ENCODE measurements around the gene SLC22A23.

DNA sequence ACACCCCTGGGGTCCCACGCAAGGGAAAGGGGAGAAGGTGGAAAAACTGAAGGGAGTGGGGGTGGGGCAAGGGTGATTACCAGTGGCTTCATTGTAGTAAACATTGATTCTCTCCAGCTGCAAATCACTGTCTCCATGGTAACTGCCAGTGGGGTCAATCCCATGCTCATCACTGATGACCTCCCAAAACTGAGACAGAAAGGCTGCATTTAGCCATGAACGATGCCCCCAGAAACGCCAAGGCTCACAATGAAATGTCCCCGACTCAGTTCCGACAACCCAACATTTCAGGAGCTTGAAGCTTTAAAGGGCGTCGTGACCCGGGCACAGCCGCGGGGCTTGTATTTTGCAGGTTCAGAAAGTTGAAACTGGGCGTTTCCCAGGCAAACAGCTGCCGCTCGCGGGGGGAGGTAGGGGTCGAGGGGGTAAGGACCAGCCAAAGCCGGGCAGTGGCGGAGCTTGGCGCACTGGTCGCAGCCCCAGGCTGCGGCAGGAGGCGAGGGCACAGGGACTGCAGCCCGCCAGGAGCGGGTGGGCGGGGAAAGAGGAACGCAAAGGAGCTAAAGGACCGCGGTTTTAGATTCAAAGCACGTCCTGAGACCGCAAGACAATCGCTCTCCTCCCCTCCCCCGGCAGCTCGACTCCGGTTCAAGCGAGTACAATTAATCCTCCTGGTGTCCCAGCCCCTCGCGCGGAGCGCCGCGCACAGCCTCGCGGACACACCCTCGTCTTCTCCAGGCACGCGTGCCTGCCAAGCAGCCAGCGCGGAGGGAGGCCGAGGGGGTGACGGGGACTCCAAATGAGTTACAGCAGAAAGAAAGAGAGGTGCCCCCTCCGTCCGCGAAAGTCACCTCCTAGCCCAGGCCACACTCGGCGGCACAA lies 230.1 kb downstream of the SLC22A23 start:
- TF ChIP-seq GATA2 (IDR thresholded peaks at IDR 0.05; ENCODE audit: low read depth, low read length) (no peak), GATA3 (IDR thresholded peaks at IDR 0.05; ENCODE audit: low read depth, low read length) (no peak)
